ENCODE measurements around the gene MARCHF6.
A peak's percentile ranks its signal among the peaks of the same experiment; 100 is the strongest.
"Not testable (repeated sequence)": the region's sequence is repeated elsewhere in the genome, so short reads cannot be mapped to it uniquely, and the experiment has no call there.

Gene MARCHF6

DNA sequence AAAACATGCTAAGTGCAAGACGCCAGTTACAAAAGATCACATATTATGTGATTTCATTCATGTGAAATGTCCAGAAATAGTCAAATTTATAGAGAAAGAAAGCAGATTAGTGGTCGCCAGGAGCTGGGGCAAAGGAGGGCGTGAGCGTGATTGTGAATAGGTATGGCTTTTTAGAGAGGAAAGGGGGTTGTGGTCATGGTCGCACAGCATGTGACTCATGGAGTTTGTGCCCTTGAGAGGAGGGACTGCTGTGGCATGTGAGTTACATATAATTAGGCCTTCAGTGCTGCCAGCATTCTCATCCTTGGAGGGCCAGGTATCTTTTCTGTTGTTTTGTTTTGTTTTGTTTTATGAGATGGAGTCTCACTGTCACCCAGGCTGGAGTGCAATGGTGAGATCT lies 21.2 kb upstream of the MARCHF6 start:
- TF ChIP-seq ZNF274 (IDR thresholded peaks at IDR 0.05; ENCODE audit: low read depth, low read length), result no peak
- no peak overlapping the region for H3K4me3 ChIP-seq (ENCODE audit: low read length)

DNA sequence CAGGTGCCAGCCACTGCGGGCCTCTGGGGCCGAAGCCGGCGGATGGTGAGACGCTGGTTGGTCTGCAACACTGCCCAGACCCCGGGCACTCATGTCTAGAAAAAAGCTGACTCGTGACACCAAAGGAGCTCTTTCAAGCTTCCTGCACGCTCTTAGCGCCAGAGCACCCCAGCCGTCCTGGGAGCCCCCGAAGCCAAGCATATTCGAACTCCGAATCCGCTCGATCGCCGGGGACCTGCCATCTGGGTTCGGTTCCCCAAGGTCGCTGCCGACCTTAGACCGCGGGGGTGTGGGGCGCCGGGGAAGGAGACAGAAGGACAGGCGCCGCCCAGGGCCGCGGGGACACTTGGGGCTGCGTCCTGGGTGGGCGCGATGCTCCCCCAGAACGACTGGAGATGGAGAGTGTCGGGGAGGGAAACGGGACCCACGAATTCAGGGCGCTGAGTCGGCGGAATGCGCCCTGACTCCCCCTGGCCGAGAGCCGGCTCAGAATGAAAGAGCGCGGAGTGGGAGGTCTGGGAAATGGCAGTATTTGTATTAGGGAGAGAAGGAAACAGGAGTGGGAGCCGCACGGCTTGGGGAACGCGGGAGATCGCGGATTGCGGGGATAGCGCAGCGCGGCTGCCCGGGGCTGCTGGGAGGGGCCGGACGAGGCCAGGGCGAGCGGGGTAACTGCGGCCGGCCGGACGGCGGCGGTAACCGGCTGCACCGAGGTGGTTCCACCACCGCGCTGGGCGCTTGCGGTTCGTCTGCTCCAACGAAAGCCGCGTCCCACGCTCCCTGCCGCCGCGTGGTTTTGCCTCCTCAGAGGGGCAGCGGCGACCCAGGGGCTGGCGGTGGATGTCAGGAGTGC lies 20.1 kb upstream of the MARCHF6 start:
- TF ChIP-seq ZNF274 (IDR thresholded peaks at IDR 0.05; ENCODE audit: low read depth, low read length), result no peak
- peak overlapping the region; percentile 64; the same call in 1 of the 2 replicates for H3K4me3 ChIP-seq (ENCODE audit: low read length)

DNA sequence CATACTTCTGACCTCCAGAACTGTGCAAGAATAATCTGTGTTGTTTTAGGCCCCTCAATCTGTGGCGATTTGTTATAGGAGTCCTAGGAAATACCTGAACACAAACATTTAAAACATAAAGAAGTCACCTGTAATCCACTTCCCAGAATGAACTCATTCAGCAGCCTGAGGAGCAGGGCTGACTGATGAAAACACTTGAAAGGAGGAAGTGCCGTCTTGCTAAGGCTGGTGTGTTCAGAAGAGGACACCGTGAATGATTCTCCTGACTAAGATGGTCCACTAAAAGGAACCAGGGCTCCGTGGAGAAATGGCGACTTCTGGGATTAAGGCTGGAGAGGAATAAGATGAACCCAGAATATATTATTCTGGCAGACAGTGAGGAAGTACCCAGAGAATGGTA lies 18.7 kb upstream of the MARCHF6 start:
- no peak for TF ChIP-seq ZNF274 (IDR thresholded peaks at IDR 0.05; ENCODE audit: low read depth, low read length)
- no peak overlapping the region for H3K4me3 ChIP-seq (ENCODE audit: low read length)

DNA sequence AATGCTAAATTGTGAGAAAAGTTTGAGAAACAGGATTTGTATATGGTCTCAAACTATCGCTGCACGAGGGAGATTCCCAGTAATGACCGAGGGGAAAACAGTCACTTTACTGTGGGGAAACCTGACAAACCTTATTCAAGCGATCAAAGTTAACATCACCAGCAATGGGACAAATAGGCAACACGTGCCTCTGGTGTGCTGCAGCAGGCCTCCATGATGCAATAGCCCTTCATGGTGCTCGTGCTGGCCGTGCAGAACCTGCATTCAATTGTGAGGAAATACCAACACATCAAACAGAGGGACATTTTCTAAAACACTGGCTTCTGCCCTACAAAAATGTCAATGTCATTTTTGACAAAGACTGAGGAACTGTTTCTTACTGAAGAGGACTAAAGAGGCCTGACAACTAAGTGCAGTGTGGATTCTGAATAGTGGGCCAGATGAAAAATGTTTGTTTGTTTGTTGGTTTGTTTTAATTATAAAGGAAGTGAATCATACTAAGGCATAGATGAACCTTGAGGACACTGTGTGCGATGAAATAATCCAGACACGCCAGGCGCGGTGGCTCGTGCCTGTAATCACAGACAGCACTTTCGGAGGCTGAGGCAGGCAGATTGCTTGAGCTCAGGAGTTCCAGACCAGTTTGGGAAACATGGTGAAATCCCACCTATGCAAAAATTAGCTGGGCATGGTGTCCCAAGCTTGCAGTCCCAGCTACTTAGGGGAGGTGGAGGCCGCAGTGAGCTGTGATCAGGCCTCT lies 17.6 kb upstream of the MARCHF6 start:
- TF ChIP-seq ZNF274 (IDR thresholded peaks at IDR 0.05; ENCODE audit: low read depth, low read length), result no peak
- no peak overlapping the region for H3K4me3 ChIP-seq (ENCODE audit: low read length)

DNA sequence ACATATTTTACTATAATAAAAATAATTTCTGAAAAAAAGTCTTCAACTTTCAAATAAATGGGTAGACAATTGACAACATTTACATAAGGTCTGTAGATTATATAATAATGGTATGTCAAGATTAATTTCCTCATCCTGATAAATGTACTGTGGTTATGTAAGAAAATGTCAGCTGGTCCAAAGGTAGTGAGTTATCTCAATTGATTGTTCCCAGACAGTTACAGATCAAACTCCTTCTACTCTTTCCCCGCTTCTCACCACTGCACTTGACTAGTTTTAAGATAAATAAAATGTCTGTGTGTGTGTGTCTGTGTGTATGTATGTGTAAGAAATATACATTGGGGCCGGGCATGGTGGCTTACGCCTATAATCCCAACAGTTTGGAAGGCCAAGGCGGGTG lies 16.4 kb upstream of the MARCHF6 start:
- no peak overlapping the region for H3K4me3 ChIP-seq (ENCODE audit: low read length)
- TF ChIP-seq ZNF274 (IDR thresholded peaks at IDR 0.05; ENCODE audit: low read depth, low read length), result no peak

DNA sequence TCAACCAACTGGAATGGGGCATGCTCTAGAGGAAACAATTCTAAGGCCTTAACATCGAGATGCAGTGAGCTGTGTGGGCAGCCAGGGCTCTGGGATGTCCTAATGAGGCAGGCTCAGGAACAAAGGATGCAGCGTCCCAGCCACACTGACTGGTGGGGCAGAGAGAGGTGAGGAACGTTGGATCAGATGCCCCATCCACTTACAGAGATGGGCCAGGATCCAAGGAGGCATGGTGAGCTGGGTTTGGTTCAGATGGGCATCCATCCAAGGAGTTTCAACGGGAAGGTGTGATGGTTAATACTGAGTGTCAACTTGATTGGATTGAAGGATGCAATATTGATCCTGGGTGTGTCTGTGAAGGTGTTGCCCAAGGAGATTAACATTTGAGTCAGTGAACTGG lies 15.5 kb upstream of the MARCHF6 start:
- TF ChIP-seq ZNF274 (IDR thresholded peaks at IDR 0.05; ENCODE audit: low read depth, low read length), result no peak
- no peak overlapping the region for H3K4me3 ChIP-seq (ENCODE audit: low read length)

DNA sequence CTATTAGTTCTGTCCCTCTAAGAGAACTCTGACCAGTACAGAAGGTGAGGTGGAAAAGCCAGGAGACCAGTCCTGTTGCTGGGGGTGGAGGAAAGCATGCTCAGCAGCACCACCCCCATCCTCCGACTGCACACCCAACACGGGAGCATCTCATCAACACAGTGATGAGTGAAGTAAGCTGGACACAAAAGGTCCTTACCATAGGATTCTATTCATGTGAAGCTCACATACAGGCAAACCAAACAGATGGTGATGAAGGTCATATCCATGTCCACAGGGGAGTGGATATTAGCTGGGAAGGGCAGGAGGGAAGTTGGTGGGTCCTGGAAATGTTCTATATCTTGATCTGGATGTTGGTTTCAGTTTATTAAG lies 14.8 kb upstream of the MARCHF6 start:
- no peak overlapping the region for H3K4me3 ChIP-seq (ENCODE audit: low read length)
- TF ChIP-seq ZNF274 (IDR thresholded peaks at IDR 0.05; ENCODE audit: low read depth, low read length), result no peak

DNA sequence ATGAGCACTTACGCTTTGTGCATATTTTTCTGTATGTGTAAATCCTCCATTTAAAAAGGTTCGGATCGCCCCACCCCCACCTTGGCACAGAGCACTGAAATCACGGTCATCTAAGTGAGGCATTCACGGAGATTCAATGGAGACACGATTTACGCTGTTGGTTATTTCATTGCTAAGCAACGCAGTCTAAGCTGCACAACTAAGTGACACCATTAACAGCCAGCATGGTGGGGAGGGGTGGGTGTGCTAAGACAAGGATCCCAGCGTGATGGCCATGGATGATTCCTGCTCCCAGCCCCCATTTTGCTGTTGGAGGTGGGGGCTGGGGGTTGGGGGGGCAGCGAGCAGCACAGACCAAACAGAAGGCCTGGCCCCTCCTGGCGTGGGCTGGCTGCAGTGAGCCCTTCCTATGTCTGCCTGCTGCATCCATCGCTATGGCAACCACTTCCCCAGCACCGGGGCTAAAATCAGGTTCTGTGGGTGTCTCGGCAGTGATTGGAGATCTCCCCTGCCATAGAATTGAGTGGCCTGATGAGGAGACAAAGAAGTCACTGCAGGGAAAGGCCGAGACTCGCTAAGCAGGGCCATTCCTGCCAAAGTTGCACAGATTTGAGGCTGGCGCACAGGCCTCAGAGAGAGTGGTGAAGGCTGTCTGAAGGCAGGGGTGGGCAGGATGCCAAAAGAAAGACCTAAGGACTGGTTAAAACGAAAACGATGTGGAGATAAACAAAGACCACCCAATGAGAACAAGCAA lies 14.3 kb upstream of the MARCHF6 start:
- no peak for TF ChIP-seq ZNF274 (IDR thresholded peaks at IDR 0.05; ENCODE audit: low read depth, low read length)
- no peak overlapping the region for H3K4me3 ChIP-seq (ENCODE audit: low read length)

DNA sequence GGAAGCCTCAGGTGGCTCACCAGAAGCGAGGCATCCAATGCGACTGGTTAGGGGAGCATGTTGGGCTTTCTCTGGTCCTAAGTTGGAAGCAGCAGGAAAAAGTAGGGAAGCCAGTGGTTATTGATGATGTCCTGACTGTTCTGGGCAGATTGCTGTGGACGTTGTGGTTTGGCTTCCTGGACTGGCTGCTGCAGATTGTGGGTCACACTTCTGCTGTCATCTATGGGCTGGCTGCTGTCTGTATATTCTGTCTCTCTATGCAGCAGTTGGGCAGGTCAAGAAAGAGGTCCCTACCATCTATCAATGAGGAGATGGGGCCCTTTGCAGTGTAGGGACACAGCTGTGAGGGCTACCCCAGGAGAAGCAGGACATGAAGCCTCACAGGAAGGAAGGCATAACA lies 13.5 kb upstream of the MARCHF6 start:
- no peak overlapping the region for H3K4me3 ChIP-seq (ENCODE audit: low read length)
- no peak for TF ChIP-seq ZNF274 (IDR thresholded peaks at IDR 0.05; ENCODE audit: low read depth, low read length)

DNA sequence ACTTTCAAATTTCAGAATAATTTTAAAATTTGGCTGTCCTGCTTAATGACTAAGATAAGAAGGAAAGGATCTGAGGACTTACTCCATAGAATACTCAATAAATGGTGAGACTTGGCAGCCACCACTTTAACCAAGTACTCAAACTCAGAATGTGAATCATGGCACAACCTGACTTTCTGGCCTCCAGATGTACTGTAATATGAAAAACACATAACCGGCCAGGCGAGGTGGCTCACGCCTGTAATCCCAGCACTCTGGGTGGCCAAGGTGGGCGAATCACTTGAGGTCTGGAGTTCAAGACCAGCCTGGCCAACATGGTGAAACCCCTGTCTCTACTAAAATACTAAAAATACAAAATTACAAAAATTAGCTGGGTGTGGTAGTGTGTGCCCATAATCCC lies 10.0 kb upstream of the MARCHF6 start:
- H3K4me3 ChIP-seq (ENCODE audit: low read length), result no peak overlapping the region
- TF ChIP-seq ZNF274 (IDR thresholded peaks at IDR 0.05; ENCODE audit: low read depth, low read length), result no peak

DNA sequence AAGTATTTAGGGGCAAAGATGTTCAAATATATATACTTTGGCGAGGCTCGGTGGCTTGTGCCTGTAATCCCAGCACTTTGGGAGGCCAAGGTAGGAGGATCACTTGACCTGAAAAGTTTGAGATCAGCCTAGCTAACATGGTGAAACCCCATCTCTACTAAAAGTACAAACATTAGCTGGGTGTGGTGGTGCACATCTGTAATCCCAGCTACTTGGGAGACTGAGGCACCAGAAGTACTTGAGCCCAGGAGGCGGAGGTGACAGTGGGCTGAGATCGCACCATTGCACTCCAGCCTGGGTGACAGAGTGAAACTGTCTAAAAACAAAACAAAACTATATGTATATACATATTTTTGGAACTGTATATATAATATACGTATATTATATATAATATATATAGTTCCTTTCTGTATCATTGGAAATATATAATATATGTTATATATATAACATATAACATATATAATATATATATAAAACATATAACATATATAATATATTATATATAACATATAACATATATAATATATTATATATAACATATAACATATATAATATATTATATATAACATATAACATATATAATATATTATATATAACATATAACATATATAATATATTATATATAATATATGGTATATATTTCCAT lies 8.9 kb upstream of the MARCHF6 start:
- H3K4me3 ChIP-seq (ENCODE audit: low read length), result not testable (repeated sequence)

DNA sequence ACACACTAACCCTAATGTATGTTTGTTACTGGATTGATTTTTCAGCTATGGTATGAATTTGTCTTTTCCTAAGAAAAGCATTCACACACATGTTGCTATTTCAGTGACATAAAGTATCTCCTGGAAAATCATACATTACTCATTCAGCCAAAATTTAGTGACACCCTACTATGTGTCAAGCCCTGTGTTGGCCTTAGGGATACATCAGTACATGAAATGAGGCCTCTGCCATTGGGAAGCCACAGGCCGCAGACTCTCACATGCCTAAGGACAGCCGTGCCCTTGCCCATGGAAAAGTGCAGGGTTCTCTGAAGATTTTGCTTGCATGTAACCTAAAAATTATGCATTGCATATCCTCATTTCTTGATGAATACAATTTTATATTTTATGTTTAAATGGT lies 5.2 kb upstream of the MARCHF6 start:
- no peak for TF ChIP-seq ZNF274 (IDR thresholded peaks at IDR 0.05; ENCODE audit: low read depth, low read length)
- H3K4me3 ChIP-seq (ENCODE audit: low read length), result no peak overlapping the region

DNA sequence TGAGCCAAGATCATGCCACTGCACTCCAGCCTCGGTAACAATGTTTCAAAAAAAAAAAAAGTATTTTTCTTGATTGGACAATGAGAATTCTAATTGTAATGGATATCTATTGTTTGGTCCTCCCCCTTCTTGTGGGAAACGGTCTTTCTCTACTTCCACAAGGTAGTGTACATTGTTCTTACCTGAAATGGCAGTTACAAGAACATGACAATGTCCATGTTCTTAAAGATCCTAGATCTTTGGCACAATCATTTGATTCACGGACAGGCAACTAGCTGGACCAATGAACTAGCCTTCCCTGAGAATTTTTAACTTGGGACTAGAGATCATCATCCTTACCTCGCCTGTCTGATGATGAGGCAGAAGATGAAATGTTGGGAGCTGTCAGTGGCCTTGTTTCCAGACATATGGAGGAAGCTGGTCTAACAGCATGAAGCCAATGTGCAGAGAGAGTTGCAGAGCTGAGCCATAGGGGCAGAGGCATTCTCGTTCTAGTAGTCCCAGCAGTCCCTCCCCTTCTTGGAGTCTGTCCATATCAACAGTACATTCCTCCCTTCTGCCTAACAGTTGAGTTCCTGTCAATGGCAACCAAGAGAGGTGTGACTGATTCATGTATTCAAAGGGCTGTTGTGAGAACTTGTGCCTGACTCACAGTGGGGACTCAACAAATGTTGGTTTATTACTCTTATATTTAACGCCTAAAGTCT lies 2.1 kb upstream of the MARCHF6 start:
- TF ChIP-seq ZNF274 (IDR thresholded peaks at IDR 0.05; ENCODE audit: low read depth, low read length), result no peak
- no peak overlapping the region for H3K4me3 ChIP-seq (ENCODE audit: low read length)

DNA sequence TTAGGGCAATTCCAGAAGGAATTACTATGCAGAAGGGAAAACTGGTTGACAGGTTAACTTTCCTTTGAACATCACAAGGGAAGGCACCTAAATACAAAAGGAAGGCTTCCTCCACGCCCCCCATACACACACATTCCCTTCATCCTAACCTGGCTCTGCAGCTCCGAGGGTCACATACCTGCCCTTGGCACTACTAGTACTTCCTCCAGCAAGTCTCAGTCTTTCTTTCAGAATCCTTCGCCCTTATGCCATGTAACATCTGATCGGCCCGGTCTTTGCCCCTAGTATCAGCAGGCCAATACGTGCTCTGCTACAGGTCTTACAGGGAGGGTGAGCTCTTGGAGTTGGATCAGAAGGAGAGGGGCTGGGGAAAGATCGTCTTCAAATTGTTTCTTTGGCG lies 1.6 kb upstream of the MARCHF6 start:
- H3K4me3 ChIP-seq (ENCODE audit: low read length), result no peak overlapping the region
- TF ChIP-seq ZNF274 (IDR thresholded peaks at IDR 0.05; ENCODE audit: low read depth, low read length), result no peak
